Measurements from ENCODE around the gene LRRC42.

LRRC42 gene, protein sequence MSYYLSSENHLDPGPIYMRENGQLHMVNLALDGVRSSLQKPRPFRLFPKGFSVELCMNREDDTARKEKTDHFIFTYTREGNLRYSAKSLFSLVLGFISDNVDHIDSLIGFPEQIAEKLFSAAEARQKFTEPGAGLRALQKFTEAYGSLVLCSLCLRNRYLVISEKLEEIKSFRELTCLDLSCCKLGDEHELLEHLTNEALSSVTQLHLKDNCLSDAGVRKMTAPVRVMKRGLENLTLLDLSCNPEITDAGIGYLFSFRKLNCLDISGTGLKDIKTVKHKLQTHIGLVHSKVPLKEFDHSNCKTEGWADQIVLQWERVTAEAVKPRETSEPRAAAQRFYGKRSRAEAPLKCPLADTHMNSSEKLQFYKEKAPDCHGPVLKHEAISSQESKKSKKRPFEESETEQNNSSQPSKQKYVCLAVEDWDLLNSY

DNA sequence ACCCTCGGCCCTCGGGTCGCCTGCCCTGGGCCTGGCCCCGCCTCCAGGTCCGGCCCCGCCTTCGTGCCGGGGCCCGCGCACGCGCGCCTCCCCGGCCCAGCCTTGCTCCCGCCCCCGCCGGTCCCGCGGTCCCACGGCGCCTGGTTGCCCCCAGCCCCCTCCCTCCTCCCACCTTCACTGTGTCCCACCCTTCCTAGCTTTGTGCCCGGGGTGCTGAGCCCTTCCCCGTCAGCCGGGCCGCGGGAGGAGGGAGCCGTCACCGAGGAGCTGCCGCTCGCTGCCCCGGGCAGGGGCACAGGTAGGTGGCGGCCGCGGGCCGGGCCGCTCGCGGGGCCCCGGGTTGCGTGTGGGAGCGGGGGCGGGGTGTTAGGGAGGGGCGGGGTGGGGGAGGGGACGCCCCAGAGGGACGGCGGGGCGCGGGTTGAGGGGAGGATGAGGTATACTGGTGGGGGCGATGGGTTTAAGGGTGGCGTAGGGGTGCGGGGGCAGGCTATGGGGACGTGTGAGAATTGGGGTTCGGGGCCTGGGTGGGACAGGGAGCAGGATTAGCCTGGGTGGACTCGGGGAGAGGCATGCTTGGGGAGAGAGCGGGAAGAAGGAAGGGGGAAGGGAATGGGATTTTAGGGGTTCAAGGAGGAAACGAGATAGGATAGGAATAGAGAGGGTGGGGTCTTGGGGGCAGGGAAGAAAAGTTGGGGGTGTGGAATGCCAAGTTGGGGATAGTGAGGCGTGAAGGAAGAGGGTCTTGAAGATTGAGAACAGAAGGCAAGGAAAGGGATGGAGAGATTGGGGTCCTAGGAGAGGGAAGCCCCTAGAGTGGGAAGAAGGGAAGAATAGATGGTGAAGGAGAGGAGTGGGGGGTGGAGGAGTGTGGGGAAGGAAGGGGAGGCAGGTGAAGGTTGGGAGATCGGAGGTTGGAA is at the start of gene LRRC42:
Gene LRRC42 (plus strand): TSS at position 99 of the 920 bp plus-strand sequence. CDS start 5,650 bp downstream, outside the sequence.
- no peak for DNase-seq (ENCODE audit: low spot score)

GRCh38 chr1:53896635-53897229 is 49.4 kb upstream of the LRRC42 start:
- no peak for DNase-seq (ENCODE audit: low spot score)

DNA sequence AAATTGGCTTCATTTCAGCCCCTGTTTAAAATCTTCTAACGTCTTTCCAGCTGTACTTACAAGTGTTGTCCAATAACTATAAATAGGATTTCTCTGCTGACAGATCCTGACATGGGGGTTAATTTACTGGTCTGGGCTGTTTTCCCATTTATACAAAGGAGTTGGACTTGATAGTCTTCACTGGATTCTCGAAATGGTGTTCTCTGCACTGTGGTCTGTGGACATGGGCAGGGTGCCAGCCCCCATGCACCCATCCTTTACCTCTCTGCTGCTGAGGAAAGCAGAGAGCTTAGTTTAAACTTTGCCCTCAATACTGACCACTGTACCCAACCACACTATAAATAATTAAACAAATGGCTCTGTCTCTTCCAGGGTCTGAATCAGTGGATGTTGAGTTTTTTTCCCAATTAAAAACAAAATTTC is 46.9 kb upstream of the LRRC42 start:
- no peak for DNase-seq (ENCODE audit: low spot score)

DNA sequence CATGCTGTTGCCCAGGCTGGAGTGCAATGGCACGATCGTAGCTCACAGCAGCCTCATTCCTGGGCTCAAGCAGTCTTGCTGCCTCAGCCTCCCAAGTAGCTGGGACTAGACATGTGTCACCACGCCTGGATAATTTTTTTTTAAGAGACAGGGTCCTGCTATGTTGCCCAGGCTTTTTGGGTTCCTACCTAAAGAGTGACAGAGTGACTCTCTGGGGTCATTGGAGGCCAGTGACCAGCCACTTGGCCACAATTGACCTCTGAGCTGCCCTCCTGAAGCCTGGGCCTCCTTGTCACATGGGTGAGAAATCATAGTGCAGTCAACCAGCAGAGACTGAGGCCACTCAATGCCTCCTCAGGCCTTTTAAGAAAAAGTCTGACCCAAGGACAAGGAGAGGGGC is 46.4 kb upstream of the LRRC42 start:
- DNase-seq (ENCODE audit: low spot score): no peak

DNA sequence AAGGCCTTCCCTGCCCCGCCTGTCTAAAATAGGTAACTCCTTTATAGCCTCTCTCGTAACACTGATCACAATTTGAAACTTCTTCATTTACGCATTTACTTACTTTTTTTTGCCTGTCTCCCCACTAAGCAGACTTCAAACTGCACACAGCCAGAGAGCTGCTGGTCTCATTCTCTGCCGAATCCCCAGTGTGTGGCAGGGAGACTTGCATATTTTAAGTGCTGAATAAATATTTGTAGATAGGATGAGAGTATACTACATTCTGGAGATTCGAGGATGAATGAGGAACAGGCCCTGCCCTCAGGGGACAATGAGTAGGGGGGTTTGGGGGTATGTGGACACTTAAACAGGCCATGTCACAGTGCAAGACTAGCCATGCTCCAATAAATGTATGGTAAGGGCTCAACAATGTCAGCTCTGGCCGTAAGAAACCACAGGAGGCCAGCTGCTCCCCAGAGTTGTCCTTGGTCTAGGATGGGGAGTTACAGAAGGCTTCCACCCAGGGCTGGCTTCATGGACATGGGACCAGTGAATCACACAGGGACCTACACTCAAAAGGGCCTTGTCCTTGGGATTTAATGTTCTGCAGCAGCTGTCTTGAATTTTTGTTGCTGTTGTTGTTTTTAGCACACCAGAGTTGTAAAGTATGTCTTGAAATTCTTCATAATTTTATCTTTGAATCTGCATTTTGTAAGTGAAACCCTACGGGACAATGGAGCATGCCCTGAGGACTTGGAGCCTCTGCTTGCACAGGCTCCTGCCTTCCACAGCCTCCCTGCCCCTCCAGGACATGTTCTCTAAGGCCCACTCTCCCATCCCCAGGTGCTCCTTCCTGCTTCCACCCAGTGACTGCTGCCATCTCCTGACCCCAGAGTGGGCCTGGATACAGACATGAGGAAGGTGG is 43.7 kb upstream of the LRRC42 start:
- DNase-seq (ENCODE audit: low spot score): no peak

DNA sequence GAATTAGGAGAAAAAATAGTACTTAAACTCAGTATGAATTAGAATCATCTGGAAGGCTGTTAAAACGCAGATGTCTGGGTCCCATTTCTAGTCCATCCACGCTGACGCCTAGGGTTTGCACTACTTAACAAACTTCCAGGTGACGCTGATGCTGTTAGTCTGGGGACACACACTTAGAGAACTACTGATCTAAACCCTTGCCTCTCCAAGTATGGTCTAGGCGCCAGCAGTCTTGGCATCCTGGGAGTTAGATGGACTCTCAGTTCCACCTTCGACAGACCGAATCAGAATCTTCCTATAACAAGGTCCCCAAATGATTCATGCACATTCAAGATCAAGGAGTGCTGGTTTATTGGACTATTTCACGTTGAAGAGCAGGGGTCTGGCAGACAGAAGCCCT is 40.6 kb upstream of the LRRC42 start:
- no peak for DNase-seq (ENCODE audit: low spot score)

GRCh38 chr1:53906121-53906520 is 40.0 kb upstream of the LRRC42 start:
- no peak for DNase-seq (ENCODE audit: low spot score)

DNA sequence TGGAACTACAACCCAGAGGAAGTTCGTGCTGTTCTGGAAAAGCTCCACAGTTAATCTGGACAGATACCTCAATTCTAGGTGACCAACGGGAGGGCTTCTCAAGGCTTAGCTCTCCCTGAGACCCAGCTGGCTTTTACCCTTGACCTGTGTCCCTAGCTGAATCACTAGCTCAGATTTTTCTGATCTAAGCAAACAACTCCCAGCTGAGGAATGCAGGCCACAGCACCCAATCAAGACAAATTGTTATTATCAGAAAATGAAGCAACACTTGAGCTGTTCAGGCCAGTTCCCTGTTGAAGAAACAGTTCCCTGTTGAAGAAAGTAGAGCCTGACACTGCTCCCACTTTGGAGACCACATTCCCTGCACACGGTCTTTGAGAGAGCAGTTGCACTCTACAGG is 36.2 kb upstream of the LRRC42 start:
- no peak for DNase-seq (ENCODE audit: low spot score)

DNA sequence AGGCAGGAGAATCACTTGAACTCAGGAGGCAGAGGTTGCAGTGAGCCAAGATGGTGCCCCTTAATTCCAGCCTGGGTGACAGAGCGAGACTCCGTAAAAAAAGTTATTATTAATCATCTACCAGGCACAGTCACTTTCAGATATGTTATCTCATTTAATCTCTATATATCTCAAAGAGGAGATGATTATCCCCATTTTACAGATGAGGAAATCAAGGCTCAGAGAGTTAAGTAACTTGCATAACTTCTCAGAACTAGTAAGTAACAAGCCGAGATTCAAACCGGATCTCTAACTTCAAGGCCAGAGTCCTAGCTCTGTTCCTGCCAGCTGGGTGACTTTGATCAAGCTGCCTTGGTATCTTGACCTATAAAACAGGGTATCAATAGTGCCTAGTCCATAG is 34.7 kb upstream of the LRRC42 start:
- DNase-seq (ENCODE audit: low spot score): no peak

DNA sequence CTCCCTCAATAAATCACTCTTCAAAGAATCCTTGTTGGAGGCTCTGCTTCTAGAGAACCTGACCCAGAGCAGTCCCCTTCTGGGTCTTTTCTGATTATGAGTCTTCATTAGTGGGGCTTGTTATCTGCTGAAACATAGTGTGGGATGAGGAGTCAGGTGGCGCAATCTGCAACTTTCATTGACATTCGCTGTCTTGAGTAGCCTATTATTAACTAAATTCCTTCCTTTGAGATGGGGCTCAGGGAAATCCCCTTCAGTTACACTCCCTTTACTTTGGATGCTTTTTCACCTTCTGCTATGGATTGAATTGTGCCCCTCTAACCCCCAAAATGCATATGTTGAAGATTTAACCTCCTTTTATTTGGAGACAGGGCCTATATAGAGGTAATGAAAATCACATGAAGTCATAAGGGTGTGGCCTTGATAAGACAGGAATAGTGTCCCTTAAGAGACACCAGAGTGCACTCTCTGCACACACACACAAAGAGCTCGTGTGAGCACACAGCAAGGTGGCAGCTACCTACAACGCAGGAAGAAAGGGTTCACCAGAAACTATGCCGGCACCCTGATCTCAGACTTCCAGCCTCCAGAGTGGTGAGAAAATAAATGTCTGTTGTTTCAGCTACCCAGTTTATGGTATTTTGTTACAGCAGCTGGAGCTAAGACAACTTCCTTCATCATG is 32.7 kb upstream of the LRRC42 start:
- DNase-seq (ENCODE audit: low spot score): no peak

DNA sequence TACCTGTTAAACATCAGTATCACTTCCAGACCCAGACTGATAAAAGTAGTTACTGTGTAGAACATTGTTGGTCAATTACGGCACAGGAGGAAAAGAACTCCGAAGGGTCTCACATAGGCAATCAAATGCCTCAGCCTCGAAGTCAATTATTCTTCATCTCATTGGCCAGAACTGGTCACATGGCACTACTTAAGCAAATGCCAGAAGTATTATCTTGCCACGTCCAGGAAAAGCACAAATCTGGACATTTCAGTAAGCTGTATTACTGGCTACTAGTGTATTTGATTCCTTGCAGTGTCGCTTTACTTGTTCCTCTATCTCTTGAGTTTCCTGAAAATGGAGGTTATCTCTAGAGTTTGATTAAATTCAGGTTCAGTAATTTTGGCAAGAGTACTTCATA is 27.8 kb upstream of the LRRC42 start:
- DNase-seq (ENCODE audit: low spot score): no peak

DNA sequence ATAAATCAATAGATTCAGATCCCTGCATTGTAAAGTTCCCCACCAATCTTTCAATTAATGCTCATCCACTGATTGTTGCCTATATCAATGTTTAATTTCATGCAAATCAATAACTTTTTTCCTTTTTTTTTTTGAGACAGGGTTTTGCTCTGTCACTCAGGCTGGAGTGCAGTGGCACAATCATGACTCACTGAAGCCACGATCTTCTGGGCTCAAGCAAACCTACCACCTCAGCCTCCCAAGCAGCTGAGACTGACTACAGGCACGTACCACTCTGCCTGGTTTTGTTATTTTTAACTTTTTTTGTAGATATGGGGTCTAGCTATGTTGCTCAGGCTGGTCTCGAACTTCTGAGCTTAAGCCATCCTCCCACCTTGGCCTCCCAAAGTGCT is 26.5 kb upstream of the LRRC42 start:
- no peak for DNase-seq (ENCODE audit: low spot score)

GRCh38 chr1:53927376-53927881 is 18.7 kb upstream of the LRRC42 start:
- DNase-seq (ENCODE audit: low spot score): no peak

DNA sequence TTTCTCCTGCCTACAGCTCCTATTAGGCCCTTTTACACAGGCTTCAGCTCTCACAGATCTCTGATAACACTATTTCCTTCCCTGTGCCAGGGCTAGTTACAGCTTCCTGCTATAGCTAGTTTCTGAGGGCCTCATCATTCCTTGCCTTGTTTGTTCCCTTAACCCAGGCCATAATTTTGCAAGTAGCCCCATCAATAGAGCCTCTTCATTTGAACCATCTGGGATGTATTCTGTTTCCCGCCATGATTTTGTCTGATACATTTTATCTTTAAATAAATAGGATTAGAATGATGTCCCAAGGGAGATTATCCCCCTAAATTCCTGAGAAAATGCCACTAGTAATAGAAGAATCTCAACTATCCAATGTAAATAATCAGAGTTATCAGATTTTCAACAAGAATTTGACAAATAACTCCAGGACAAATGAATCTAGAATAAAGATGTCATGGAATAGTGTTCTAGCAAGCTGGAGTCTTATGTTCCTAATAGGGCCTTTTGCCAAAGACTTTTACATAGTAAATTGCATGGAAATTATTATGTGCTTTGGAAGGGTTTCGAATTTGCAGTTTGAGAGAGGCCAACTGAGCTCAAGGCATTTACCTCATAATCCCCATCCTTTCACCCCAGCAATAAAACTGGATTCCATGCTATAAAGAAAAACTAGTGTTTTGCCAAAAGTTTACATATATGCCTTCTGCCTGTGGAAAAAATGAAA is 16.7 kb upstream of the LRRC42 start:
- no peak for DNase-seq (ENCODE audit: low spot score)

DNA sequence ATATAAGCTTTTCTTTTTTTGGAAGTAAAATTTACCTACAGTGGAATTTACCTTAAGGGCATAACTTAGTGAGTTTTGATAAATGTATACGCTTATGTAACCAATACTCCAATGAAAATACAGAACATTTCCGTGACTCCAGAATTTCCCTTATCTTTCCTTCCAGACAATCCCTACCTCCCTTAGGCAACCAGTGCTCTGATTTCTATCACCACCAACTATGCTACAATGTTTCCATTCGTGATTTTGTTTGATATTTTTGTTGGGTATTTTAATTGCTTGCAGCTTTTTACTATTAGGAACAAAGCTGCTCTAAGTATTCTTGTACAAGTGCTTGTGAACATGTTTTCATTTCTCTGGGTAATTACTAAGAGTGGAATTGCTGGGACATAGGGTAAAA is 15.2 kb upstream of the LRRC42 start:
- DNase-seq (ENCODE audit: low spot score): no peak

- DNase-seq (ENCODE audit: low spot score): no peak
These were observed 14.6 kb upstream of the LRRC42 start for GRCh38 chr1:53931523-53931922.

DNA sequence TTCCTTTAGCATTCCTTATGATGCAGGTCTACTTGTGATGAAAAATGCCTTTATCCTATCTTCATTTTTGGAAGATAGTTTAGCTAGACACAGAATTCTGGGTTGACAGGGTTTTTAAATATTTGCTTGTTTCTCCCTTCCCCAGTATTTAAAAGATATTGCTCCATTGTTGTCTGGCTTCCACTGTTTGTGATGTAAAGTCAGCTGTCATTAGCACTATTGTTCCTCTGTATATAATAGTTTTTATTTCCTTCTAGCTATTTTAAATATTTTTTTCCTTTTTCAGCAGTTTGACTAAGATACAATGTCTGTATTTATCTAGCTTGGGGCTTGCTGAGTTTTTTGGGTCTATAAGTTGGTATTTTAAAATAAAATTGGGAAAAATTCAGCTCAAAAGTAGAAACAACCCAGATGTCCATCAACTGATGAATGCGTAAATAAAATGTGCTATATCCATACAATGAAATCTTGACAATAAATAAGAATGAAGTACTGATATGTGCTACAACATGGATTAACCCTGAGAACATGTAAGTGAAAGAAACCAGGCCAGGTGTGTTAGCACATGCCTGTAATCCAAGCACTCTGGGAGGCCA is 11.9 kb upstream of the LRRC42 start:
- no peak for DNase-seq (ENCODE audit: low spot score)

- DNase-seq (ENCODE audit: low spot score): no peak
These were observed 9.7 kb upstream of the LRRC42 start for GRCh38 chr1:53936430-53936829.

DNA sequence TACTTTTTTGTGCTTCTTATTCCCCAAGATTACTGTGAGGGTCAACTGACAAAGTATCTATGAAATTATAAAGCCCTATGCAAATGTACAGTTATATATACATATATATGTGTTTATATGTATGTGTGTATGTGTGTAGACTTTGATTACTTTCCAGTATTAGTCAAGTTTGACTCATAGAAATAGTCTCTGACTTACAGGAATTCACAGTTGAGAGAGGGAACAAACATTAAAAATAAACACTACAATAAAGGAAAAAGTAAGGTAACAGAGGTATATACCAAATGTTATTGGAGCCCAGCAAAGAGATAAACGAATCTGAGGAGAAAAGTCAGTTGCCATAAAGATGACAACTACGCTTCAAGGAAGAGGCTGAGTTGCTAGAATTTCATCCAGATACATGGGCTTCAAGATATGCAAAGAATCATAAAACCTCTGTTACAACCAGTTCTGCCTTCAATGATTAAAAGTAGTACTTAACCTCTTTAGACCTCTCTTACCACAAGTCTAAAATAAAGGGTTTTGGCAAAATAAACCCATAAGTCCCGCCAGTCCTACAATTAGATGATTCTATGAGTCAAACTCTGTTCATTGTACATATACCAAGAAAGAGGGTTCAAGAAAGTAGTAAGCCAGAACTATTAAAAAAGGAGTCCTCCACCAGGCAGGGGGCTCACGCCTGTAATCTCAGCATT is 7.9 kb upstream of the LRRC42 start:
- no peak for DNase-seq (ENCODE audit: low spot score)

Measured in ecto neural progenitor cell (in vitro differentiated cells).